HUDEP-2 (cell line): ENCODE results near the gene MTFR2.

Source experiments
- DNase-seq, 76 experiments: peaks; one replicate each; lab custom pipeline; 2025; ENCODE audit not compliant: unreplicated experiment in 76 of 76; lab: John Stamatoyannopoulos, UW

MTFR2 gene

GRCh38 chr6:136191606-136192312, 58.4 kb downstream of the MTFR2 start:
- no peak for DNase-seq

- no peak for DNase-seq
Observed at GRCh38 chr6:136189104-136189503, 61.0 kb downstream of the MTFR2 start.

GRCh38 chr6:136188486-136188885, 61.6 kb downstream of the MTFR2 start:
- no peak for DNase-seq

GRCh38 chr6:136186363-136186762, 63.7 kb downstream of the MTFR2 start:
- no peak for DNase-seq

GRCh38 chr6:136184738-136185137, 65.4 kb downstream of the MTFR2 start:
- no peak for DNase-seq

- DNase-seq = no peak
Observed at GRCh38 chr6:136181861-136182260, 68.2 kb downstream of the MTFR2 start.

GRCh38 chr6:136181512-136181833, 68.6 kb downstream of the MTFR2 start:
- no peak for DNase-seq
